Measurements from ENCODE around the gene WASF2. TPM values are rescaled to one million over a fixed set of nuclear protein-coding genes. Genes with fewer than 3 reads are reported as not detected.
"Not testable (repeated sequence)": the region's sequence is repeated elsewhere in the genome, so short reads cannot be mapped to it uniquely, and the experiment has no call there.

Gene WASF2
- total RNA-seq, 1 experiment from 2014 or later = 65.9 TPM

DNA sequence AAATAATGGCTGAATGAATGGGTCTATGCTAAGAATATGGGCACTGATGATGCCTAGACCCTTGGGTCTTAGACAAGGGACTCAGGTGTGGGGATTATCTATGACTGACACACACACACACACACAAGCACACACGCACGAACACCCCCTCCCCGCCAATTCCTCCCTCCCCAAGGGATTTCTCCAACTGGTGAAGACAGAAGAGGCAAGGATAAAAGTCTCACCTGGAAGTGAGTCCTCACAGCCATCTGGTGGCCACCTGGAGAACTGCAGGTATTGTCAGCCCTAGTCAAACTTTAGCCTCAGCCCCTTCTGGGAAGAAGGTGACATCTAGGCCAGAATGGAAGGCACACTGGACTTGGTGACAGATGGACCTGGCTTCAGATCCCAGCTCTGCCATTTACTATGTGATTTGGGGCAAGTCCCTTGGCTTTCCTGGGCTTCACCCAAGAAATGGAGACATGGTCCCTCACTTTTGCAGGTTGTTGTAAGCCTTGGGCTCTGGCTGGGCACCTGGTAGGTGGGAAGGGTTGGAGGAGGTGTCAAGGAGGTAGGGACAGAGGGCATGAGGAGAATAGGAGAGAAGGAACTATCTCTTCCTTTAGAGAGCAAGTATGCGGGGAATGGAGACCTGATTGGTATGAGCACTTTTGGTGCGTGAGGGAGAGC is 101.5 kb downstream of the WASF2 start:
- H2AK5ac ChIP-seq (ENCODE audit: insufficient read length, low read length) = no peak overlapping the region
- peak; percentile 84 for TF ChIP-seq CTCF (conservative IDR thresholded peaks at IDR 0.05)
- H3K79me2 ChIP-seq (ENCODE audit: insufficient read depth, low read length) = no peaks in the 10 kb centered on the region
- peaks cover 2% of the 10 kb centered on the region for H3K4me1 ChIP-seq (ENCODE audit: insufficient read depth, low read length)
- H3K9ac ChIP-seq (ENCODE audit: extremely low read depth, insufficient read length, low read length) = no peak overlapping the region
- WGBS (ENCODE audit: extremely low coverage, insufficient read length, low lambda C conversion rate) = no CpG with 5 or more reads among the region's 5 CpGs
- Mint-ChIP-seq H3K27me3 (ENCODE audit: low read depth) (peaks cover 2% of the 10 kb centered on the region), H3K36me3 (ENCODE audit: insufficient read depth in 1 of 3, low read depth in 3 of 3) (no peaks in the 10 kb centered on the region), H3K4me1 (peaks cover 20 to 22% of the 10 kb centered on the region in 2 experiments), H3K27ac (peak overlapping the region in 1 of 3 experiments; percentile 18; a peak in 1 of 7 replicates), H3K4me3 (peak overlapping the region in 1 of 2 experiments; percentile 54; a peak in 2 of 5 replicates), H3K9me3 (no peaks in the 10 kb centered on the region; a peak in 3 of 5 replicates)
- H2BK5ac ChIP-seq (ENCODE audit: insufficient read length, low read length) = no peak overlapping the region
- H3K23ac ChIP-seq (ENCODE audit: insufficient read length, low read depth, low read length) = no peak overlapping the region
- H3K18ac ChIP-seq (ENCODE audit: insufficient read length, low read depth, low read length) = no peak overlapping the region
- no peak overlapping the region for H2BK15ac ChIP-seq (ENCODE audit: low read depth, low read length)
- no peak overlapping the region for H3K14ac ChIP-seq (ENCODE audit: insufficient read depth, low read length)
- no peak overlapping the region for H4K5ac ChIP-seq (ENCODE audit: insufficient read length, low read depth, low read length)
- peak; percentile 83 for DNase-seq
- H3K79me1 ChIP-seq (ENCODE audit: insufficient read depth, low read depth, low read length, poor library complexity, severe bottlenecking) = no peaks in the 10 kb centered on the region
- no peaks in the 10 kb centered on the region for H3K27me3 ChIP-seq (ENCODE audit: insufficient read depth, low read length)
- H3K56ac ChIP-seq (ENCODE audit: insufficient read length, low read depth, low read length) = no peak overlapping the region
- no peak overlapping the region for H3K27ac ChIP-seq (ENCODE audit: insufficient read length, low read depth, low read length)
- H2BK20ac ChIP-seq (ENCODE audit: low read depth, low read length, poor library complexity, severe bottlenecking) = no peak overlapping the region
- no peak overlapping the region for H3K4ac ChIP-seq (ENCODE audit: low read depth, low read length)
- H3K9me3 ChIP-seq (ENCODE audit: control insufficient read depth, low read depth, low read length) = no peaks in the 10 kb centered on the region
- H4K8ac ChIP-seq (replicated peaks; ENCODE audit: insufficient read length, low read depth, low read length) = no peak overlapping the region
- H3K23me2 ChIP-seq (ENCODE audit: insufficient read length, low read depth, low read length, poor library complexity, severe bottlenecking) = peaks cover 4% of the 10 kb centered on the region
- no peak overlapping the region for H2AFZ ChIP-seq (ENCODE audit: low read length)
- H4K91ac ChIP-seq (ENCODE audit: insufficient read length, low read depth, low read length) = no peak overlapping the region
- no peak overlapping the region for H2BK12ac ChIP-seq (ENCODE audit: insufficient read length, low read depth, low read length)
- H4K20me1 ChIP-seq (ENCODE audit: control insufficient read depth, insufficient read depth, insufficient read length) = no peaks in the 10 kb centered on the region
- no peak overlapping the region for H3T11ph ChIP-seq (ENCODE audit: low read length)
- no peak overlapping the region for H2BK120ac ChIP-seq (ENCODE audit: low read depth, low read length, poor library complexity, severe bottlenecking)
- H3K4me2 ChIP-seq (ENCODE audit: insufficient read depth, insufficient read length, low read length) = no peak overlapping the region

DNA sequence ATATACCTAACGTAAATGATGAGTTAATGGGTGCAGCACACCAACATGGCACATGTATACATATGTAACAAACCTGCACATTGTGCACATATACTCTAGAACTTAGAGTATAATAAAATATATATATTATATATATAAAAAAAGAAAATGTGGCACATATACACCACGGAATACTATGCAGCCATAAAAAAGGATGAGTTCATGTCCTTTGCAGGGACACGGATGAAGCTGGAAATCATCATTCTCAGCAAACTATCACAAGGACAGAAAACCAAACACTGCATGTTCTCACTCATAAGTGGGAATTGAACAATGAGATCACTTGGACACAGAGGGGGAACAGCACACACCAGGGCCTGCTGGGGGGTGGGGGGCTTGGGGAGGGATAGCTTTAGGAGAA is 105.2 kb downstream of the WASF2 start:
- not testable (repeated sequence) for H3K4ac ChIP-seq (ENCODE audit: low read depth, low read length); H3K79me2 ChIP-seq (ENCODE audit: insufficient read depth, low read length); H2BK120ac ChIP-seq (ENCODE audit: low read depth, low read length, poor library complexity, severe bottlenecking); H2BK12ac ChIP-seq (ENCODE audit: insufficient read length, low read depth, low read length); H3K4me3 Mint-ChIP-seq; H2AK5ac ChIP-seq (ENCODE audit: insufficient read length, low read length); H4K8ac ChIP-seq (replicated peaks; ENCODE audit: insufficient read length, low read depth, low read length); H3K36me3 Mint-ChIP-seq (ENCODE audit: insufficient read depth in 1 of 3, low read depth in 3 of 3); H4K20me1 ChIP-seq (ENCODE audit: control insufficient read depth, insufficient read depth, insufficient read length); H2BK20ac ChIP-seq (ENCODE audit: low read depth, low read length, poor library complexity, severe bottlenecking); H3K23ac ChIP-seq (ENCODE audit: insufficient read length, low read depth, low read length); H2BK5ac ChIP-seq (ENCODE audit: insufficient read length, low read length); H3K9me3 ChIP-seq (ENCODE audit: control insufficient read depth, low read depth, low read length); H3K9ac ChIP-seq (ENCODE audit: extremely low read depth, insufficient read length, low read length); DNase-seq; H3K9me3 Mint-ChIP-seq; H3K23me2 ChIP-seq (ENCODE audit: insufficient read length, low read depth, low read length, poor library complexity, severe bottlenecking); H3K4me2 ChIP-seq (ENCODE audit: insufficient read depth, insufficient read length, low read length); H3K18ac ChIP-seq (ENCODE audit: insufficient read length, low read depth, low read length); H2AFZ ChIP-seq (ENCODE audit: low read length); H3T11ph ChIP-seq (ENCODE audit: low read length); H3K56ac ChIP-seq (ENCODE audit: insufficient read length, low read depth, low read length); H3K27ac ChIP-seq (ENCODE audit: insufficient read length, low read depth, low read length); H4K5ac ChIP-seq (ENCODE audit: insufficient read length, low read depth, low read length); H4K91ac ChIP-seq (ENCODE audit: insufficient read length, low read depth, low read length); H3K4me1 ChIP-seq (ENCODE audit: insufficient read depth, low read length); H3K27ac Mint-ChIP-seq; H3K27me3 ChIP-seq (ENCODE audit: insufficient read depth, low read length); H2BK15ac ChIP-seq (ENCODE audit: low read depth, low read length); H3K14ac ChIP-seq (ENCODE audit: insufficient read depth, low read length); H3K79me1 ChIP-seq (ENCODE audit: insufficient read depth, low read depth, low read length, poor library complexity, severe bottlenecking)
- Mint-ChIP-seq H3K27me3 (ENCODE audit: low read depth) (peaks cover 27% of the 10 kb centered on the region), H3K4me1 (peaks cover 9 to 12% of the 10 kb centered on the region in 2 experiments)
- no CpG with 5 or more reads among the region's 3 CpGs for WGBS (ENCODE audit: extremely low coverage, insufficient read length, low lambda C conversion rate)
